GM21423 (cell line): ENCODE measurements around the gene ACOT8.
"Not testable (repeated sequence)": the region's sequence is repeated elsewhere in the genome, so short reads cannot be mapped to it uniquely, and the experiment has no call there.

Experiments
- ATAC-seq: cut with Tn5 transposase; IDR thresholded peaks from one replicate; pipeline ENCODE4 v1.9.1; 2021; ENCODE audit warnings: mild to moderate bottlenecking, moderate library complexity; ENCODE audit not compliant: unreplicated experiment

ACOT8 gene

GRCh38 chr20:45829673-45830106, 27.5 kb downstream of the ACOT8 start:
- not testable (repeated sequence) for ATAC-seq

- ATAC-seq: no peak
These were observed 28.6 kb downstream of the ACOT8 start for GRCh38 chr20:45828589-45828988.

GRCh38 chr20:45827712-45828111, 29.5 kb downstream of the ACOT8 start:
- no peak for ATAC-seq

- no peak for ATAC-seq
These were observed 30.1 kb downstream of the ACOT8 start, which contains the start of gene TNNC2 for GRCh38 chr20:45827030-45827652. TSS of gene TNNC2 (minus strand) at chr20:45827312. CDS start at chr20:45827248, 64 bp downstream.

- ATAC-seq: no peak
These were observed 30.7 kb downstream of the ACOT8 start for GRCh38 chr20:45826381-45827019.

- no peak for ATAC-seq
These were observed 33.0 kb downstream of the ACOT8 start for GRCh38 chr20:45823949-45824835.

GRCh38 chr20:45822857-45823256, 34.3 kb downstream of the ACOT8 start:
- ATAC-seq: no peak

- no peak for ATAC-seq
These were observed 35.2 kb downstream of the ACOT8 start for GRCh38 chr20:45821947-45822346.

- ATAC-seq: no peak
These were observed 37.7 kb downstream of the ACOT8 start for GRCh38 chr20:45819466-45819865.

GRCh38 chr20:45818239-45818638, 39.0 kb downstream of the ACOT8 start:
- ATAC-seq: no peak

GRCh38 chr20:45817376-45818194, 39.6 kb downstream of the ACOT8 start:
- ATAC-seq: no peak

GRCh38 chr20:45816951-45817350, 40.2 kb downstream of the ACOT8 start:
- ATAC-seq: no peak

- ATAC-seq: no peak
These were observed 42.9 kb downstream of the ACOT8 start for GRCh38 chr20:45814314-45814713.

GRCh38 chr20:45813489-45813888, 43.7 kb downstream of the ACOT8 start:
- ATAC-seq: no peak

GRCh38 chr20:45813006-45813340, 44.2 kb downstream of the ACOT8 start:
- no peak for ATAC-seq

- ATAC-seq: peak; percentile 98
These were observed 44.8 kb downstream of the ACOT8 start, which contains the start of gene UBE2C for GRCh38 chr20:45812157-45813005. TSS of gene UBE2C (plus strand) at chr20:45812644. CDS start at chr20:45812696, 52 bp downstream.

GRCh38 chr20:45810191-45810970, 46.8 kb downstream of the ACOT8 start:
- no peak for ATAC-seq

- ATAC-seq: no peak
These were observed 55.3 kb downstream of the ACOT8 start for GRCh38 chr20:45801851-45802250.
